Transverse colon (tissue), 4 donors: ENCODE results near the gene BEST3. TPM values are rescaled to one million over a fixed set of nuclear protein-coding genes. Genes with fewer than 3 reads are reported as not detected.
A peak's percentile ranks its signal among the peaks of the same experiment; 100 is the strongest.

Experiments
- DNase-seq: peaks from one replicate; pipeline ENCODE4 v3.0.0-alpha.2; 2019
- H3K27ac ChIP-seq, 4 donors: fragments of 200-600 bp; sonication (generic); 2 replicates each; pipeline ENCODE4 v1.5.1; 2016 to 2018; ENCODE audit warnings: inconsistent platforms in 4 of 4
- H3K27me3 ChIP-seq: fragments of 200-600 bp; sonication (generic); 2 replicates; pipeline ENCODE4 v1.5.1; 2017; ENCODE audit warnings: inconsistent platforms
- H3K36me3 ChIP-seq, 4 donors: fragments of 200-600 bp; sonication (generic); 2 replicates each; pipeline ENCODE4 v1.5.1; 2017 to 2019; ENCODE audit warnings: inconsistent platforms in 4 of 4
- H3K4me1 ChIP-seq, 4 donors: fragments of 200-600 bp; sonication (generic); 2 replicates each; pipeline ENCODE4 v1.5.1; 2017 to 2020; ENCODE audit warnings: inconsistent platforms in 4 of 4
- H3K4me3 ChIP-seq, 4 donors: fragments of 200-600 bp; sonication (generic); 1 replicate in 1 of 4; 2 replicates in 3 of 4; pipeline versions ENCODE4 v1.5.1 to v1.6.1; 2017 to 2019; ENCODE audit warnings: inconsistent platforms in 4 of 4
- H3K9me3 ChIP-seq, 2 donors: fragments of 200-600 bp; sonication (generic); 2 replicates each; pipeline ENCODE4 v1.5.1; 2017 to 2019; ENCODE audit warnings: inconsistent platforms in 2 of 2
- CTCF ChIP-seq, 5 experiments: fragments of 200-600 bp in 3 of 5; fragments of 450-650 bp in 2 of 5; sonication (generic) in 3 of 5; IDR thresholded peaks; 1 replicate in 2 of 5; 2 replicates in 3 of 5; pipeline ENCODE4 v1.5.1; 2016 to 2017; ENCODE audit warnings: antibody characterized with exemption in 5 of 5, inconsistent platforms in 3 of 5, mild to moderate bottlenecking in 2 of 5, moderate library complexity in 1 of 5
- EP300 ChIP-seq: sonication (generic); formaldehyde crosslinking; IDR thresholded peaks from one replicate; pipeline ENCODE4 v1.6.1; 2017; ENCODE audit warnings: antibody characterized with exemption, low read depth
- POLR2A ChIP-seq: fragments of 450-650 bp; IDR thresholded peaks from one replicate; pipeline ENCODE4 v1.6.1; 2016; ENCODE audit warnings: antibody characterized with exemption, mild to moderate bottlenecking, moderate library complexity
- POLR2AphosphoS5 ChIP-seq, 3 donors: sonication (generic); formaldehyde crosslinking; IDR thresholded peaks; one replicate each; pipeline ENCODE4 v1.6.1; 2016; ENCODE audit warnings: antibody characterized with exemption in 3 of 3
- WGBS, 2 donors: methylation state at CpG; one replicate each; pipeline ENCODE4 v1.1.5; 2018; ENCODE audit warnings: low coverage in 1 of 2; 5-methylcytosine and 5-hydroxymethylcytosine counted together
- in situ Hi-C, 4 donors: fragments of 200-750 bp; cut with MboI; loops; one replicate each; pipeline versions ENCODE4 v1.15.0 to v1.15.1; 2017; ENCODE audit warnings: low sequenced_read_pairs in 3 of 4, low pct_ligation_motif_present in 1 of 4, low pct_unique_long_range_greater_than_20kb in 1 of 4
- intact Hi-C: fragments of 100-400 bp; cut with DNase I; formaldehyde crosslinking; loops from one replicate; pipeline ENCODE4 v1.15.1; 2023; ENCODE audit warnings: low total_unique reads
- total RNA-seq, 4 donors: library from RNA; depleted of rRNA; stranded (reverse); fragments of >200 nt; gene quantifications; one replicate each; pipeline ENCODE4 v1.1.0, GENCODE V29; 2016

Gene BEST3
- total RNA-seq, 4 donors from 2014 or later = not detected

DNA sequence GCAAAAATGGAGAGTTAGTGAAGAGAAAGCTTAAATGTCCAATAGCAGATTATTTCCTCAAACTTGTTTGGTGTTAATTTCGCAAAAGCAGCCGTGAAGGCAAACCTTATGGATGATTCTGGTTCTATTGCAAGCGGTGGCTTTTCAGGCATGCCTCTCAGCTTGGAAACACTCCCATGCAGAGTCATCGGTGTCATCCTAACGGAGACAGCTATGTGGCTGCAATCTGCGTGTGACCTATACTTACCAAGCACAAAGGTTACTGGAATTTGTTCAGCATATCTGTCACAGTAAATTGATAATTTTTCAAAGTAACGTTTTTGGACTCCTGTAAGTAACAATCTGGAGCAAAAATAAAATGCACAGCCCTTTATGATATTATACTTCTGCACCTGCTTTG lies 5.0 kb downstream of the BEST3 start:
- WGBS, 2 donors = 70 to 77% methylated on average over 5 to 7 of the region's 7 CpGs
- intact Hi-C loops = no loop called here
- in situ Hi-C loops = no loop called here
- no peak for TF ChIP-seq CTCF (IDR thresholded peaks at IDR 0.05)
- TF ChIP-seq EP300 = no peak
- TF ChIP-seq POLR2AphosphoS5 (IDR thresholded peaks at IDR 0.05) = no peak
- no peak for TF ChIP-seq POLR2A
- no peaks in the 10 kb centered on the region for H3K9me3 ChIP-seq
- no peaks in the 10 kb centered on the region for H3K27me3 ChIP-seq
- H3K4me3 ChIP-seq = no peak overlapping the region
- DNase-seq = no peak
- H3K4me1 ChIP-seq = no peaks in the 10 kb centered on the region
- H3K27ac ChIP-seq = no peak overlapping the region
- H3K36me3 ChIP-seq = no peaks in the 10 kb centered on the region

- H3K4me3 ChIP-seq = no peak overlapping the region
- H3K9me3 ChIP-seq = no peaks in the 10 kb centered on the region
- peaks cover 4% of the 10 kb centered on the region for H3K27me3 ChIP-seq
- no peaks in the 10 kb centered on the region for H3K4me1 ChIP-seq
- no peak for TF ChIP-seq CTCF (IDR thresholded peaks at IDR 0.05)
- no peak for TF ChIP-seq POLR2AphosphoS5 (IDR thresholded peaks at IDR 0.05)
- TF ChIP-seq POLR2A = no peak
- no peak for TF ChIP-seq EP300
- WGBS, 2 donors = 83 to 88% methylated on average over 2 of the region's 2 CpGs
- H3K36me3 ChIP-seq = no peaks in the 10 kb centered on the region
- intact Hi-C loops (no loop called here), in situ Hi-C loops (no loop called here)
- H3K27ac ChIP-seq = no peak overlapping the region
- no peak for DNase-seq
These were observed 9.5 kb downstream of the BEST3 start for GRCh38 chr12:69689638-69690037.

- TF ChIP-seq EP300 (no peak), CTCF (IDR thresholded peaks at IDR 0.05) (no peak), POLR2AphosphoS5 (IDR thresholded peaks at IDR 0.05) (no peak), POLR2A (no peak)
- in situ Hi-C loops = no loop called here
- Histone ChIP-seq H3K4me3 (no peak overlapping the region), H3K27ac (no peak overlapping the region), H3K4me1 (no peaks in the 10 kb centered on the region), H3K36me3 (no peaks in the 10 kb centered on the region), H3K27me3 (peaks cover 4% of the 10 kb centered on the region), H3K9me3 (no peaks in the 10 kb centered on the region)
- WGBS, 2 donors = 42 to 85% methylated on average over 4 to 14 of the region's 14 CpGs
- DNase-seq = peak; percentile 21
- intact Hi-C loops = no loop called here
These were observed 10.4 kb downstream of the BEST3 start for GRCh38 chr12:69688471-69689427.

DNA sequence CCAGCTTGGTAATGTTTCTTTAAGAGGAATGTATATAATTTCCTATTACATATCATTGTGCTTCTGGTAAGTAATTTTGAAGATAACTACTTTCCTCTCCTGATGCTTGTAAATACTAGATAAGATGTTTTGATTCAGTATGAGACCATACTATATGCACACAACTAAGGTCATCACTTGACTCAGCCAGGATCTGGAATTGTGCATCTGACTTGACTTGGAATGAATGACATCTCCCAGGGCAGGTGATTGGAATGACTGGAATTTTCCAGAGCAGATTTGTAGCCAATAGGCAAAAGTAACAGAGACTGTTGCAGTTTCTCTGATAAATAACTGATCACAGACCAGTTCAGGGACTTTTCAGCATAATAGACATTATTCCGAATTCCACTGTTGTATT lies 11.1 kb downstream of the BEST3 start:
- H3K27ac ChIP-seq = no peak overlapping the region
- H3K4me3 ChIP-seq = no peak overlapping the region
- no peak for DNase-seq
- no peak for TF ChIP-seq EP300
- no peak for TF ChIP-seq CTCF (IDR thresholded peaks at IDR 0.05)
- TF ChIP-seq POLR2AphosphoS5 (IDR thresholded peaks at IDR 0.05) = no peak
- TF ChIP-seq POLR2A = no peak
- intact Hi-C loops = no loop called here
- 79 to 100% methylated on average over 1 of the region's 1 CpG for WGBS, 2 donors
- H3K27me3 ChIP-seq = peaks cover 4% of the 10 kb centered on the region
- no peaks in the 10 kb centered on the region for H3K4me1 ChIP-seq
- H3K9me3 ChIP-seq = no peaks in the 10 kb centered on the region
- H3K36me3 ChIP-seq = no peaks in the 10 kb centered on the region
- in situ Hi-C loops = no loop called here
